ENCODE data around the gene TP53AIP1. TPM values are rescaled to one million over a fixed set of nuclear protein-coding genes. Genes with fewer than 3 reads are reported as not detected.

The TP53AIP1 gene
- polyA plus RNA-seq, 4 donors, result 0.07 to 0.18 TPM; not detected in 2

GRCh38 chr11:128911239-128911638 lies 31.4 kb downstream of the TP53AIP1 start:
- 95 to 97% (median 96%) methylated on average over 17 of the region's 17 CpGs for whole genome bisulfite sequencing, 3 donors
- Histone ChIP-seq H3K27ac (ENCODE audit: low read depth in 1 of 3, low read length in 2 of 3) (no peak overlapping the region), H3K4me3 (ENCODE audit: low read depth in 1 of 3, low read length in 3 of 3) (no peak overlapping the region), H3K36me3 (ENCODE audit: control insufficient read depth in 3 of 3, insufficient read depth in 2 of 3, low read depth in 1 of 3, low read length in 3 of 3) (no peaks in the 10 kb centered on the region), H3K9me3 (ENCODE audit: control insufficient read depth in 2 of 2, insufficient read depth in 1 of 2, low read depth in 1 of 2, low read length in 1 of 2) (no peaks in the 10 kb centered on the region), H3K27me3 (ENCODE audit: control insufficient read depth in 3 of 3, insufficient read depth in 3 of 3, low read length in 3 of 3) (peaks cover 0 to 11% (median 0%) of the 10 kb centered on the region in 3 donors), H3K4me1 (ENCODE audit: control insufficient read depth in 3 of 3, insufficient read depth in 2 of 3, low read depth in 1 of 3, low read length in 2 of 3) (peaks cover 0 to under 1% (median 0%) of the 10 kb centered on the region in 3 donors)
- FAIRE-seq (no peak), DNase-seq (no peak)

- Histone ChIP-seq H3K27me3 (ENCODE audit: control insufficient read depth in 3 of 3, insufficient read depth in 3 of 3, low read length in 3 of 3) (peaks cover 0 to 16% (median 0%) of the 10 kb centered on the region in 3 donors), H3K27ac (ENCODE audit: low read depth in 1 of 3, low read length in 2 of 3) (no peak overlapping the region), H3K9me3 (ENCODE audit: control insufficient read depth in 2 of 2, insufficient read depth in 1 of 2, low read depth in 1 of 2, low read length in 1 of 2) (no peaks in the 10 kb centered on the region), H3K36me3 (ENCODE audit: control insufficient read depth in 3 of 3, insufficient read depth in 2 of 3, low read depth in 1 of 3, low read length in 3 of 3) (no peaks in the 10 kb centered on the region), H3K4me3 (ENCODE audit: low read depth in 1 of 3, low read length in 3 of 3) (no peak overlapping the region), H3K4me1 (ENCODE audit: control insufficient read depth in 3 of 3, insufficient read depth in 2 of 3, low read depth in 1 of 3, low read length in 2 of 3) (peaks cover 0 to 4% (median 0%) of the 10 kb centered on the region in 3 donors)
- no peak for DNase-seq
- FAIRE-seq, result no peak
- 89 to 92% (median 90%) methylated on average over 3 of the region's 3 CpGs for WGBS, 3 donors
Measured at GRCh38 chr11:128910576-128910975, 32.1 kb downstream of the TP53AIP1 start.

DNA sequence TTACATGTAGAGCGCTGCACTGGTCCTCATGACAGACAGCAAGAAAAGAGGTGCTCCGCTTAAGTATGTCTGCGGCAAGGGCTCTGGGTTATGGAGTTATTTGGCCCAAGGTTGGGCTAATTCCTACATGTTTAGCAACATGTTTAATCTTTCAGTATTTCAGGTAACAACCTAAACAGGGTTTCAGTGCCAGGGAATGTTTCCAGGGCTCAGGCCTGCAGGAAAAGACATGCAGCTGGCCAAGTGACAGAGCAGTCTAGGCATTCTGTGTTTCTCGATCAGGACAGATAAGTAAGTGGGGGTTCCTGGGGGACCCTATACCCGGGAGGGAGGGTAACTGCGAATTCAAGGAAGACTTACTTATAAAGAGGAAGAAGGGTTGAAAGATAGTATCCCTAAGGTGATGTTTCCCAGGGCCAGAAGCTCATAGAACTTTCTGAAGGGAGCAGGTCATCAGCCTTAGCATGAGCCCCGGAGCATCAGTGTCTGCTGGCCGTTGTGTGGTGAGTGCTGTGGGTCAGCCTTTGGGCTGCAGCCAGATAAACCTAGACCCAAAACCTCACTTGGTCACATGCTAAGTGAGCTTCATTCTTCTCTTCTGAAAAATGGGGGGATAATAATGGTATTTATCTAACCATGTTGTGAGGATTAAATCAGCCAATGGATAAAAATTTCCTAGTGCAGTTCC lies 33.1 kb downstream of the TP53AIP1 start:
- H3K9me3 ChIP-seq (ENCODE audit: control insufficient read depth in 2 of 2, insufficient read depth in 1 of 2, low read depth in 1 of 2, low read length in 1 of 2), result no peaks in the 10 kb centered on the region
- 80 to 83% (median 83%) methylated on average over 8 of the region's 8 CpGs for WGBS, 3 donors
- peaks cover 0 to 26% (median 0%) of the 10 kb centered on the region in 3 donors for H3K27me3 ChIP-seq (ENCODE audit: control insufficient read depth in 3 of 3, insufficient read depth in 3 of 3, low read length in 3 of 3)
- H3K36me3 ChIP-seq (ENCODE audit: control insufficient read depth in 3 of 3, insufficient read depth in 2 of 3, low read depth in 1 of 3, low read length in 3 of 3), result no peaks in the 10 kb centered on the region
- DNase-seq, result no peak
- H3K27ac ChIP-seq (ENCODE audit: low read depth in 1 of 3, low read length in 2 of 3), result no peak overlapping the region
- H3K4me3 ChIP-seq (ENCODE audit: low read depth in 1 of 3, low read length in 3 of 3), result no peak overlapping the region
- H3K4me1 ChIP-seq (ENCODE audit: control insufficient read depth in 3 of 3, insufficient read depth in 2 of 3, low read depth in 1 of 3, low read length in 2 of 3), result peaks cover 0 to 4% (median 0%) of the 10 kb centered on the region in 3 donors
- FAIRE-seq, result no peak

DNA sequence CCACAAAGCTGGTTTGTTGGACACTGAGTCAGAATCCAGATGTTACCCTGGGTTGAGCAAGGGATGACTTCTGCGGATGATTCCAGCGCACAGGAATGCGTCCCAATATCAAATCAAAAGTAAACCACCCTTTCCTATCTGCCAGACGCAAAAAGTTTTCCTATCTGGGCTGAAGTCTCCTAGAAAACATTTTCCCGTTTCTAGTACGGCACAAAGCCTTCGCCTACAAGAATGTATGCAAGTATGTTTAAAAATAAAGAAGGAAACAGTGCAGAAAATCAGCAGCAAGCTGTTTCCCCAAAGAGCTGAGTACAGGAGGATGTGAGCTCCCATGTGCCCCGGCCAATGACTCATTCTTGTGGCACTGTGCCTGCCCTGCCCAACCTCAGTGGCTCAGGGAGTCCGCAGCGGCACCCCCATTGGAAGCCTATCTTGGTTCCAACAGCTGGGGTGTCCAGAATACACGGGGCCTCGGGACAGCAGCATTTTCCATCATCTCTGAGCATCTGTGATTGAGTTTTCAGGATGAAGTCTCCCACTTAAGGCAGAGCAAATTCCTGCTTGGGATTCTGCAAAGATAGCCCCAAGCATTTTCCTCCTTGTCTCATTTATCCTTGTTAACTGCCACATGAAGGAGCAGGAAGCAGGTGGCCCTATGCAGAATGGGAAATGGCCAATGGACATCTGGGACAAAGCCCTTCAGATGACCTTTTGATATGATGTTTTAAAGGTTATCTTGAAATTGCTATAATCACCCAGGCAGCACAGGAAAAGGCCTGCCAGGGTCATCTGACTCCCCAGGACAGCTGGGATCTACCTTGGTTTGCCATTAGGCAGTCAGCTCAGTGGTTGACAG lies 34.1 kb downstream of the TP53AIP1 start:
- WGBS, 3 donors, result 4 to 19% (median 12%) methylated on average over 12 of the region's 12 CpGs
- no peaks in the 10 kb centered on the region for H3K9me3 ChIP-seq (ENCODE audit: control insufficient read depth in 2 of 2, insufficient read depth in 1 of 2, low read depth in 1 of 2, low read length in 1 of 2)
- no peak for FAIRE-seq
- DNase-seq, result peak in 1 of 2 donors; percentile 73
- peaks cover 0 to 36% (median 0%) of the 10 kb centered on the region in 3 donors for H3K27me3 ChIP-seq (ENCODE audit: control insufficient read depth in 3 of 3, insufficient read depth in 3 of 3, low read length in 3 of 3)
- H3K27ac ChIP-seq (ENCODE audit: low read depth in 1 of 3, low read length in 2 of 3), result no peak overlapping the region
- peaks cover 0 to 4% (median 0%) of the 10 kb centered on the region in 3 donors for H3K4me1 ChIP-seq (ENCODE audit: control insufficient read depth in 3 of 3, insufficient read depth in 2 of 3, low read depth in 1 of 3, low read length in 2 of 3)
- H3K4me3 ChIP-seq (ENCODE audit: low read depth in 1 of 3, low read length in 3 of 3), result no peak overlapping the region
- no peaks in the 10 kb centered on the region for H3K36me3 ChIP-seq (ENCODE audit: control insufficient read depth in 3 of 3, insufficient read depth in 2 of 3, low read depth in 1 of 3, low read length in 3 of 3)

GRCh38 chr11:128907585-128907984 lies 35.1 kb downstream of the TP53AIP1 start:
- H3K9me3 ChIP-seq (ENCODE audit: control insufficient read depth in 2 of 2, insufficient read depth in 1 of 2, low read depth in 1 of 2, low read length in 1 of 2), result no peaks in the 10 kb centered on the region
- WGBS, 3 donors, result 87 to 93% (median 88%) methylated on average over 4 of the region's 4 CpGs
- H3K4me1 ChIP-seq (ENCODE audit: control insufficient read depth in 3 of 3, insufficient read depth in 2 of 3, low read depth in 1 of 3, low read length in 2 of 3), result peaks cover 0 to 4% (median 0%) of the 10 kb centered on the region in 3 donors
- DNase-seq (no peak), FAIRE-seq (no peak)
- H3K27ac ChIP-seq (ENCODE audit: low read depth in 1 of 3, low read length in 2 of 3), result no peak overlapping the region
- no peak overlapping the region for H3K4me3 ChIP-seq (ENCODE audit: low read depth in 1 of 3, low read length in 3 of 3)
- peaks cover 0 to 46% (median 0%) of the 10 kb centered on the region in 3 donors for H3K27me3 ChIP-seq (ENCODE audit: control insufficient read depth in 3 of 3, insufficient read depth in 3 of 3, low read length in 3 of 3)
- H3K36me3 ChIP-seq (ENCODE audit: control insufficient read depth in 3 of 3, insufficient read depth in 2 of 3, low read depth in 1 of 3, low read length in 3 of 3), result no peaks in the 10 kb centered on the region

GRCh38 chr11:128906185-128907050 lies 36.3 kb downstream of the TP53AIP1 start:
- no peak for FAIRE-seq
- Histone ChIP-seq H3K4me1 (ENCODE audit: control insufficient read depth in 3 of 3, insufficient read depth in 2 of 3, low read depth in 1 of 3, low read length in 2 of 3) (peaks cover 0 to 4% (median 0%) of the 10 kb centered on the region in 3 donors), H3K27ac (ENCODE audit: low read depth in 1 of 3, low read length in 2 of 3) (no peak overlapping the region), H3K36me3 (ENCODE audit: control insufficient read depth in 3 of 3, insufficient read depth in 2 of 3, low read depth in 1 of 3, low read length in 3 of 3) (no peaks in the 10 kb centered on the region), H3K27me3 (ENCODE audit: control insufficient read depth in 3 of 3, insufficient read depth in 3 of 3, low read length in 3 of 3) (peaks cover 0 to 58% (median 0%) of the 10 kb centered on the region in 3 donors), H3K9me3 (ENCODE audit: control insufficient read depth in 2 of 2, insufficient read depth in 1 of 2, low read depth in 1 of 2, low read length in 1 of 2) (no peaks in the 10 kb centered on the region), H3K4me3 (ENCODE audit: low read depth in 1 of 3, low read length in 3 of 3) (peak overlapping the region in 2 of 3 donors; percentile 41 to 53)
- DNase-seq, result no peak
- 51 to 69% (median 52%) methylated on average over 8 of the region's 8 CpGs for WGBS, 3 donors

DNA sequence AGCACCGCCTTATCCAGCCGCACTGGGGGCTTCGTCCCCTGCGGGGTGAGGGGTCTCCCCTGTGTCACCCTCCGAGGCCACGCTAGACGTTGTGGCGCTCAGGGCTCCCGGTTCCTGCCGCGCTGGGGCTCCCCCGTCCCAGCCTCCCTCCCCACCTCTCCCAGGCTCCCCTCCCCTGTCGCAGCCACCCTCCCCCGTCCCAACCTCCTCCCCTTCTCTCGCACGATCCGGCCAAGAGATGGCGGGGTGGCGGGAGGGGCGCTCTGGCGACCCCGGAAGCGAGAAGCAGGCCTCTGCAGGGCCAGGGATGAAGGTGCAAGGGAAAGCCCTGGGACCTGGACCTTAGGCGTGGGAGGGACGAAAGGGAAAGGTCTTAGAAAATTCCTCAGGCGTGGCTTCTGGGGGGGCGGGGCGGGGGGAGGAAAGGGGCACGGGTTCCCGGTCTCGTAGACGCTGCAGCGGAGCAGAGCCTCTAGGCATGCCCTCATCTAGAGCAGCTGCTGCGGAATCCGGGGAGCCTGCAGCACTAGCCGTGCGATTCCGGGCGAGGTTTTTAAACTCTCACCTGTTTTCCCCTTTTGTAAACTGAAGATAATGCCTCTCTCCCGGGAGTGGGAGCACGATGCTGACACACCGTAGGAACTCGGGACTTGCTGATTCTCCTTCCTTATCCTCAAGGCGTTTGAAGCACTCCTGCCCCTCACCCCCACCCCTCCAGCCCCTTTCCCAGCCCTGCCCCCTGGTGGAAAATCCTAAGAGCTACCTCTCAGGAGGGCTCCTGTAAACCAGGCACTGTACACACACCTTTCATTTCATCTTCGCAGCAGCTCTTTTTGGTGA lies 37.1 kb downstream of the TP53AIP1 start:
- FAIRE-seq, result no peak

More for the DNA sequence above, 37.1 kb downstream of the TP53AIP1 start:
- no peaks in the 10 kb centered on the region for H3K9me3 ChIP-seq (ENCODE audit: control insufficient read depth in 2 of 2, insufficient read depth in 1 of 2, low read depth in 1 of 2, low read length in 1 of 2)
- 1 to 3% (median 2%) methylated on average over 39 to 45 of the region's 45 CpGs for WGBS, 3 donors
- H3K27ac ChIP-seq (ENCODE audit: low read depth in 1 of 3, low read length in 2 of 3), result no peak overlapping the region
- H3K4me3 ChIP-seq (ENCODE audit: low read depth in 1 of 3, low read length in 3 of 3), result peak overlapping the region; percentile 41 to 53 (median 46)
- no peaks in the 10 kb centered on the region for H3K36me3 ChIP-seq (ENCODE audit: control insufficient read depth in 3 of 3, insufficient read depth in 2 of 3, low read depth in 1 of 3, low read length in 3 of 3)
- peak; percentile 57 to 65 for DNase-seq
- H3K27me3 ChIP-seq (ENCODE audit: control insufficient read depth in 3 of 3, insufficient read depth in 3 of 3, low read length in 3 of 3), result peaks cover 0 to 63% (median 0%) of the 10 kb centered on the region in 3 donors
- peaks cover 0 to 4% (median 0%) of the 10 kb centered on the region in 3 donors for H3K4me1 ChIP-seq (ENCODE audit: control insufficient read depth in 3 of 3, insufficient read depth in 2 of 3, low read depth in 1 of 3, low read length in 2 of 3)

Data from small intestine (tissue), 7 donors.